RWPE2 (cell line): Measurements from ENCODE around the gene SCART1.
A peak's percentile ranks its signal among the peaks of the same experiment; 100 is the strongest.
"Not testable (repeated sequence)": the region's sequence is repeated elsewhere in the genome, so short reads cannot be mapped to it uniquely, and the experiment has no call there.

Experiments used
- ATAC-seq: fragments of 200-7000 bp; cut with Tn5 transposase; 3 replicates; pipeline ENCODE4 v1.9.1; 2021; ENCODE audit warnings: low read depth
- DNase-seq: peaks from one replicate; pipeline ENCODE4 v3.0.0-alpha.2; 2020; ENCODE audit warnings: low spot score
- H3K27ac ChIP-seq: fragments of 450-650 bp; 2 replicates; pipeline ENCODE4 v1.5.1; 2017; ENCODE audit warnings: mild to moderate bottlenecking; ENCODE audit not compliant: poor library complexity, severe bottlenecking
- H3K27me3 ChIP-seq: fragments of 250-450 bp; sonication (Bioruptor Pico); 2 replicates; pipeline ENCODE4 v1.5.1; 2021; ENCODE audit warnings: mild to moderate bottlenecking, moderate library complexity; ENCODE audit not compliant: insufficient read depth, poor library complexity, severe bottlenecking
- H3K36me3 ChIP-seq: fragments of 250-450 bp; sonication (Bioruptor Pico); 2 replicates; pipeline ENCODE4 v1.5.1; 2020; ENCODE audit warnings: low read depth, mild to moderate bottlenecking, moderate library complexity
- H3K4me1 ChIP-seq: fragments of 250-450 bp; sonication (Bioruptor Pico); 2 replicates; pipeline ENCODE4 v1.5.1; 2021; ENCODE audit warnings: mild to moderate bottlenecking, moderate library complexity; ENCODE audit not compliant: insufficient read depth, poor library complexity, severe bottlenecking
- H3K4me3 ChIP-seq: fragments of 250-450 bp; sonication (Bioruptor Pico); 2 replicates; pipeline ENCODE4 v1.5.1; 2021; ENCODE audit warnings: mild to moderate bottlenecking, moderate library complexity; ENCODE audit not compliant: severe bottlenecking
- H3K9me3 ChIP-seq: fragments of 250-450 bp; sonication (Bioruptor Pico); 2 replicates; pipeline ENCODE4 v1.5.1; 2021; ENCODE audit warnings: mild to moderate bottlenecking, moderate library complexity; ENCODE audit not compliant: severe bottlenecking
- TF ChIP-seq, protein P1 (sequence below): fragments of 450-650 bp; IDR thresholded peaks from one replicate; pipeline ENCODE4 v1.5.1; 2017; ENCODE audit warnings: mild to moderate bottlenecking, moderate library complexity; ENCODE audit not compliant: poor library complexity, severe bottlenecking

The SCART1 gene

DNA sequence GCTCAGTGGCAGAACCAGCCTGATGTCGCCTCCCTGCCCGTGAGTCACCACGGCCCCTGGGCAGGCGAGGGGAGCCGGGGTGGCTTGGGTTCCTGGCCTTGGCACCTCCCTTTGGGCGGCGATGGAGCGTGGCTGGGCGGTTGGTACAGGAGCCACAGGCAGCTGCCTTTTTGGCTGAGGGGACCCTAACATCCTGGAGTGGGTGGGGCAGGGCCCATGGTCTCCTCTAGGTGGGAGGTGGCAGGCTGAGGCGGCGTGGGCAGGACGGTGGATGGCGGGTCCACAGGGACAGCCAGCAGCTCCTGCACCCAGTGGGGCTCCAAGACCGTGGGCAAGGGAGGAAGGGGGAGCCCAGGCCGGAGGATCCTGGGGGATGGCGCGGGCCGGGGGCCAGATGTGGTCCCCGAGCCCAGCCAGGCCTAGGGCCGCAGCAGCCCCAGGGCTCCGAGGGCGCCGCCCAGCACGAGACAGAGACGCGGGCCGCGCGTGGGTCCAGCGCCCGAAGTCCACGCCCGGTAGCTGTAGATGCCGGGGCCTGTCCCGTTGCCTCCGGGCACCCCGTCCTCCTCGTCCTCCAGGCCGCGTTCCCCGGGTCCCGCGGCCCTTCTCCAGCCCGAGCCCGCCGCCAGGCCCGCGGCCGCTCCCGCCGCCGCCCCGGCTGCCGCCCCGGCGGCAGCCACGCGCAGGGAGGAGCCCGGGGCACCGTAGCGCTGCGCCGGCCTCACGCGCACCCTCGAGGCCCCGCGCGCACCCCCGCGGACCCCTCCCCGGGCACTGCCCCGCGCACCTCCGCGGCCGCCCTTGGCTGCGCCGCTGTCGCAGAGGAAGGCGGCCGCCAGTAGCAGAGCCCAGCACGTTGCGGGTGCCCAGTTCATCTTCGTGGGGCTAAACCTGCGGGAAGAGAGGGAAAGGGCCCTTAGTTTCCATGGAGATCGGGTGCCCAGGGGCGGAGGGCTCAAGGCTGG lies 30.7 kb upstream of the SCART1 start:
- H3K36me3 ChIP-seq: peaks cover 1% of the 10 kb centered on the region
- peaks cover 10% of the 10 kb centered on the region for H3K27me3 ChIP-seq
- no peak overlapping the region for H3K4me3 ChIP-seq
- TF ChIP-seq, protein P1, sequence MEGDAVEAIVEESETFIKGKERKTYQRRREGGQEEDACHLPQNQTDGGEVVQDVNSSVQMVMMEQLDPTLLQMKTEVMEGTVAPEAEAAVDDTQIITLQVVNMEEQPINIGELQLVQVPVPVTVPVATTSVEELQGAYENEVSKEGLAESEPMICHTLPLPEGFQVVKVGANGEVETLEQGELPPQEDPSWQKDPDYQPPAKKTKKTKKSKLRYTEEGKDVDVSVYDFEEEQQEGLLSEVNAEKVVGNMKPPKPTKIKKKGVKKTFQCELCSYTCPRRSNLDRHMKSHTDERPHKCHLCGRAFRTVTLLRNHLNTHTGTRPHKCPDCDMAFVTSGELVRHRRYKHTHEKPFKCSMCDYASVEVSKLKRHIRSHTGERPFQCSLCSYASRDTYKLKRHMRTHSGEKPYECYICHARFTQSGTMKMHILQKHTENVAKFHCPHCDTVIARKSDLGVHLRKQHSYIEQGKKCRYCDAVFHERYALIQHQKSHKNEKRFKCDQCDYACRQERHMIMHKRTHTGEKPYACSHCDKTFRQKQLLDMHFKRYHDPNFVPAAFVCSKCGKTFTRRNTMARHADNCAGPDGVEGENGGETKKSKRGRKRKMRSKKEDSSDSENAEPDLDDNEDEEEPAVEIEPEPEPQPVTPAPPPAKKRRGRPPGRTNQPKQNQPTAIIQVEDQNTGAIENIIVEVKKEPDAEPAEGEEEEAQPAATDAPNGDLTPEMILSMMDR: no peak
- H3K4me1 ChIP-seq: no peaks in the 10 kb centered on the region
- ATAC-seq (peak; percentile 20; the same call in 2 of the 3 replicates), DNase-seq (no peak)
- H3K9me3 ChIP-seq: no peaks in the 10 kb centered on the region
- no peak overlapping the region for H3K27ac ChIP-seq

DNA sequence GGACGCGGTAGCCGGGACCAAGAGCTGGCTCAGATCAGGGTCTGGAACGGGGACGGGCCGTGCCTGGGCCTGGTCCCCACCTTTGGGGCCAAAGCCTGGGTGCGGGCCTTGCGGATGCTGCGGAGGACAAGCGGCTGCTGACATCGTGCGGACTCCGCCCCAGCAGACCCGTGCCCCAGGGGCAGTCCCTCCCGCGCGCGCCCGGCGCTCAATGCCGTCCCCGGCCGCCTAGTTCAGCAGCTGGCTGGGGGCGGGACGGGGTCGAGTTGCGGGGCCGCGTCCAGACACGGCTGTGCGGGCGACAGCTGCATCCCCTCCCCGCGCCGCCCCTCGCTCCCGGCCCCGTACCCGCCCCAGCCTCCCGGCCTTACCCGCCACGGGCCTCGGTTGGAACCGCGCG lies 29.6 kb upstream of the SCART1 start:
- not testable (repeated sequence) for H3K4me3 ChIP-seq, H3K9me3 ChIP-seq, H3K36me3 ChIP-seq, ATAC-seq, H3K27me3 ChIP-seq, H3K4me1 ChIP-seq, DNase-seq, H3K27ac ChIP-seq

DNA sequence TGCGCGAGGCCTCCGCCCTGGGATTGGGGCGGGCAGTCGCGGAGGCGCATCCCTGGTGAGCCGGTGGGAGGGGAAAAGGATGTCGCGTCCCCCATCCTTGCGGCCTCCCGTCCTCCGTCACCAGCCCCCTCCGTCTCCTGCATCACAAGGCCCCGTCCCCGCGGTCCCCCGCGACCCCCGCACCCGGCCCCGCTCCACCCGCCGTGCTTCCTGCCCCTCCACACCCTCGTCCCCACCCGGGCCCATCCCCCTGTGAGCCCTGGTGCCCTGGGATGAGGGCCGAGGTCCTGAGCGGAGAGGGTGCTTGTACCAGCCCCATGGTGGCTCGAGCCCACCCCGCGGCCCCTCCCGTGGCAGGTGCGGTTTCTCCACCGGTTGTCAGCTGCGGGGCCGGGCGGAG lies 29.1 kb upstream of the SCART1 start, which contains the start of gene SPRN:
Gene SPRN, minus strand, starts transcription at position 25 of the 400 bp plus-strand sequence. CDS start 944 bp downstream, outside the sequence.
- H3K4me1 ChIP-seq, DNase-seq, H3K27me3 ChIP-seq, H3K27ac ChIP-seq, H3K9me3 ChIP-seq, H3K36me3 ChIP-seq, ATAC-seq, H3K4me3 ChIP-seq: not testable (repeated sequence)

DNA sequence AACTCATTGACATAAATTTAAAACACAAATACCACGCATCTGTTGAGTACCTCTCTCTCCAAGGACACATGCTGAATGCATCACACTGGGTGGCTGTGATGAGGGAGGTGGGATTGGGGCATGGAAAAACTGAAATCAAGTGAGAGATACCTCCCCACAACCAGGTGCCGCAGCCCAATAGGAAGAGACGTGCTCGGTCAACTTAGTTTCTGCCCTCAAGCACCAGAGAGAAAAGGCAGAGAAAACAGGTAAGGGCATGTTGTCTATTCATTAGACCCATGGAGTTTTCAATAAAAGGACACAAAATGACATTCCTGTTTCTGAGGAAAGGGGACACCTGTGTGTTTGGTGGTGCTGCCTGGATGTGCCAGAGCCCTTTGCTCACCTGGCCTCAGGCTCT lies 24.2 kb upstream of the SCART1 start:
- not testable (repeated sequence) for H3K9me3 ChIP-seq, DNase-seq
- ATAC-seq: peak; percentile 24; the same call in 1 of the 3 replicates

DNA sequence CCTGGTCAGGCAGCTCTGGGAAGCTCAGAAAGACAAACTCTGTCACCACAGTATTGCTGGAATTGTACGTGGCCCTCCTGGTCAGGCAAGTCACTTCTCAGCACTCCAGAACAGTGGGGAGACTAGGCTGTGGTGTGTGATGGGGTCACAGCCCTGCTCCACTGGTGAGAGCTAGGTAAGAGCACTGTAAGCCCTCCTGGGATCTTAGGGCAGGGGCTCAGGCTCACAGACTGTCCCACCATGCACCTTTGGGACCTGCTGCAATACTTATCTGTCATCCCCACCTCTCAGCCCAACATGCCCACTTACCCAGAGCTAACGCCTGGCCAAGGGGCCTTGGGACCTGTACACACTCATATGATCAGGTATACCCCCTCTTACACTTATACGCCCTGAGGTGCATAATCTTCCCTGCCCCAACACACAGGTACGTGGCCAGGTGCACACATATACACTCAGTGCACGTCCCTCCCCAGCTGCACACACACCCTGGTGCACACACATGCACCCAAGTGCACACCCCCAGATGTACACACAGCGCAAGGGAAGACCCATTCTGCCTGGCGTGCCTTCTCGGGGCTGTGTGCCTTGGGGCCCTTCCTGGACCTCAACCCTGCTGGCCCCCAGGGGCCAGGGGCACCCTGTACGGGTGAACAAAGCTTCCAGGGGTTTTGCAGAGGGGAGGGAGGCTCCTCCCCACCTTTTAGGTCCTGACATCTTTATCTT lies 21.7 kb upstream of the SCART1 start:
- H3K27me3 ChIP-seq, DNase-seq, H3K4me3 ChIP-seq, H3K27ac ChIP-seq, H3K9me3 ChIP-seq, H3K4me1 ChIP-seq, H3K36me3 ChIP-seq: not testable (repeated sequence)
- ATAC-seq: peak; percentile 25

More for the DNA sequence above, 24.2 kb upstream of the SCART1 start:
- H3K27ac ChIP-seq, H3K4me3 ChIP-seq, H3K4me1 ChIP-seq, H3K27me3 ChIP-seq, H3K36me3 ChIP-seq: not testable (repeated sequence)

DNA sequence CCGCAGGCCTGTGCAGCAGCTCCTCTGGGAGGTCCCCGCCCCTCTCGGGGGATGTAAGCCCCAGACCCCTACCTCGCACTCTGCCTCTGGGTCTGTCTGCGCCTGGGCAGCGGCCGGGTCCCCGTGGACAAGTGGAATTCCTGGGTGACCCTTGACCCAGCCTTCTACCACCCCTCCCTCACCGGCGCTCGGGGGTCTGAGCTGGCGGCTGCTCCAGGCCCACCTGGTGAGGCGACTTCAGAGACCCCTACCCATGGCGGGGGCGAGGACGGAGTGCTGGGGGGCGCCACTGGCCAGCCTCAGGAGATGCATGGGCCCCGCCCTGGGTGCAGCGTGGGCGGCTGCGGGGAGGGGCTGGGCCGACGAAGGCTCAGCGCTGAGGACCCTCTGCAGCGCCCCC lies 21.0 kb upstream of the SCART1 start:
- H3K4me3 ChIP-seq, ATAC-seq, H3K27ac ChIP-seq, H3K27me3 ChIP-seq, H3K9me3 ChIP-seq, DNase-seq, H3K36me3 ChIP-seq, H3K4me1 ChIP-seq: not testable (repeated sequence)

DNA sequence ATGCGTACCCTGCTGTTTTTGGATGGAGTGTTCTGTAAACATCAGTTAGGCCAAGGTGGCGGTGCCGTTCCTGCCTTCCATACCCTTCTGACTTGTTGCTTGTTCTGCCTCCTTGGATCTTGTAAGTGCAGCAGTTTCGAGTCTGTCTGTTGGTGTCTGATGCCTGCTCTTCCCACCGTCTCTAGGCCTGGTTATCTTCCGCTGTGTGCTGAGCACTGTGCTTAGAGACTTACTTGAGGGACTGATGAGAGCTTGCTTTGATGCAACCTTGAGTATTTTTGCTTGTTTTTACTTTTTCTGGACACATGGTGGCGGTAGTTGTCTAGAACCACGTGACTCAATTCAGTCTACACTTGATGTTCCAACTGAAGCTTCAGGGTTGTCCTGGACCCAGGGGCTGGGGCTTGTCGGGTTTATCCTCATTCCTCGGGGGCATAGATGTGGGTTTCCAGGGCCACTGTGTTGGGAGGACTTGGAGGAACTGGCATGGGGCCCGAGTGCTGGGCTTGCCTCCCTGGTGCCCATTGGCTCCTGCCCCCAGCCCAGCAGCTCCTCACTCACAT lies 15.0 kb upstream of the SCART1 start:
- DNase-seq (no peak), ATAC-seq (no peak; the same call in 2 of the 3 replicates)
- Histone ChIP-seq H3K36me3 (no peaks in the 10 kb centered on the region), H3K9me3 (no peaks in the 10 kb centered on the region), H3K4me3 (no peak overlapping the region), H3K4me1 (no peaks in the 10 kb centered on the region), H3K27me3 (no peaks in the 10 kb centered on the region), H3K27ac (no peak overlapping the region)
- TF ChIP-seq, protein P1: peak; percentile 30
